PFSK-1 (cell line): ENCODE measurements around the gene DGUOK.

ENCODE experiments used
- FOXP2 ChIP-seq: optimal IDR thresholded peaks from 2 replicates; pipeline ENCODE3; 2011; ENCODE audit warnings: borderline replicate concordance, control low read depth, inconsistent platforms; ENCODE audit not compliant: insufficient read depth; ENCODE audit errors: extremely low read length, extremely low read depth
- POLR2AphosphoS5 ChIP-seq: IDR thresholded peaks from 2 replicates; pipeline ENCODE4 v1.6.1; 2012; ENCODE audit warnings: low read depth, mild to moderate bottlenecking, control low read depth, low read length, moderate library complexity
- REST ChIP-seq, 2 experiments: IDR thresholded peaks; 2 replicates each; pipeline versions ENCODE4 v1.6.1 to v1.8.0; 2011 to 2012; ENCODE audit warnings: low read depth in 2 of 2, low read length in 2 of 2, control low read depth in 1 of 2, inconsistent platforms in 1 of 2, mild to moderate bottlenecking in 1 of 2, moderate library complexity in 1 of 2; ENCODE audit not compliant: insufficient read depth in 1 of 2
- SIN3A ChIP-seq: IDR thresholded peaks from 2 replicates; pipeline ENCODE4 v1.6.1; 2012; ENCODE audit warnings: mild to moderate bottlenecking, low read length, moderate library complexity, borderline replicate concordance; ENCODE audit not compliant: insufficient read depth
- TAF1 ChIP-seq: IDR thresholded peaks from 2 replicates; pipeline ENCODE4 v1.6.1; 2012; ENCODE audit warnings: low read length, control low read depth, borderline replicate concordance; ENCODE audit not compliant: insufficient read depth

DGUOK gene

GRCh38 chr2:74001121-74001520, 74.4 kb downstream of the DGUOK start:
- TF ChIP-seq POLR2AphosphoS5, result no peak

GRCh38 chr2:74001781-74002504, 75.3 kb downstream of the DGUOK start:
- TF ChIP-seq SIN3A (no peak), REST (IDR thresholded peaks at IDR 0.05; ENCODE audit: insufficient read depth in 1 of 2, low read depth in 2 of 2, low read length in 2 of 2) (no peak), FOXP2 (no peak)

- TF ChIP-seq TAF1 (0 out of 2 replicates have a peak, but pooled peaks have one; percentile 37), SIN3A (peak; percentile 65; the same call in 1 of the 2 replicates), POLR2AphosphoS5 (no peak), REST (IDR thresholded peaks at IDR 0.05; ENCODE audit: insufficient read depth in 1 of 2, low read depth in 2 of 2, low read length in 2 of 2) (no peak), FOXP2 (no peak)
These were observed 76.1 kb downstream of the DGUOK start for GRCh38 chr2:74002505-74003421.

GRCh38 chr2:74003494-74004211, 77.0 kb downstream of the DGUOK start:
- no peak for TF ChIP-seq POLR2AphosphoS5
- TF ChIP-seq REST (IDR thresholded peaks at IDR 0.05; ENCODE audit: insufficient read depth in 1 of 2, low read depth in 2 of 2, low read length in 2 of 2), result no peak

- TF ChIP-seq POLR2AphosphoS5 (no peak), TAF1 (no peak), REST (IDR thresholded peaks at IDR 0.05; ENCODE audit: insufficient read depth in 1 of 2, low read depth in 2 of 2, low read length in 2 of 2) (no peak), FOXP2 (no peak), SIN3A (no peak)
These were observed 77.8 kb downstream of the DGUOK start for GRCh38 chr2:74004212-74005182.
